ENCODE results near the gene RGS1.

GRCh38 chr1:192529031-192529755, 46.4 kb upstream of the RGS1 start:
- TF ChIP-seq CTCF (IDR thresholded peaks at IDR 0.05; ENCODE audit: low read length) (no peak), EZH2phosphoT487 (IDR thresholded peaks at IDR 0.05; ENCODE audit: low read length) (no peak)
